Peyer's patch (tissue), 4 donors: Measurements from ENCODE around the gene GPR119. TPM values are rescaled to one million over a fixed set of nuclear protein-coding genes. Genes with fewer than 3 reads are reported as not detected.
A peak's percentile ranks its signal among the peaks of the same experiment; 100 is the strongest.

Experiments used
- DNase-seq, 3 donors: peaks; one replicate each; pipeline ENCODE4 v3.0.0-alpha.2; 2017 to 2019
- H3K27ac ChIP-seq, 4 donors: fragments of 200-600 bp; sonication (generic); one replicate each; pipeline ENCODE4 v1.5.1; 2016 to 2019
- H3K27me3 ChIP-seq, 2 donors: fragments of 200-600 bp; sonication (generic); one replicate each; pipeline ENCODE4 v1.5.1; 2019
- H3K36me3 ChIP-seq, 3 donors: fragments of 200-600 bp; sonication (generic); one replicate each; pipeline ENCODE4 v1.5.1; 2016 to 2019
- H3K4me1 ChIP-seq, 4 donors: fragments of 200-600 bp; sonication (generic); one replicate each; pipeline ENCODE4 v1.5.1; 2016 to 2019
- H3K4me3 ChIP-seq, 4 donors: fragments of 200-600 bp; sonication (generic); 1 replicate in 3 of 4; 2 replicates in 1 of 4; pipeline ENCODE4 v1.5.1; 2016 to 2019; ENCODE audit warnings: mild to moderate bottlenecking in 1 of 4
- H3K9me3 ChIP-seq, 4 donors: fragments of 200-600 bp; sonication (generic); one replicate each; pipeline ENCODE4 v1.5.1; 2016 to 2019; ENCODE audit warnings: mild to moderate bottlenecking in 1 of 4
- POLR2A ChIP-seq, 2 donors: fragments of 450-650 bp; IDR thresholded peaks; one replicate each; pipeline ENCODE4 v1.5.1; 2017; ENCODE audit warnings: antibody characterized with exemption in 2 of 2, mild to moderate bottlenecking in 2 of 2, moderate library complexity in 2 of 2
- total RNA-seq, 4 donors: library from RNA; depleted of rRNA; stranded (reverse); fragments of >200 nt; gene quantifications; one replicate each; pipeline ENCODE4 v1.1.0, GENCODE V29; 2016
- TF ChIP-seq, protein P1 (sequence below), 6 experiments: fragments of 450-650 bp in 4 of 6; fragments of 200-600 bp in 2 of 6; sonication (generic) in 1 of 6; IDR thresholded peaks; one replicate each; pipeline ENCODE4 v1.5.1; 2017 to 2019; ENCODE audit warnings: antibody characterized with exemption in 6 of 6, mild to moderate bottlenecking in 3 of 6, moderate library complexity in 1 of 6

GPR119 gene
- total RNA-seq, 4 donors from 2014 or later: not detected

DNA sequence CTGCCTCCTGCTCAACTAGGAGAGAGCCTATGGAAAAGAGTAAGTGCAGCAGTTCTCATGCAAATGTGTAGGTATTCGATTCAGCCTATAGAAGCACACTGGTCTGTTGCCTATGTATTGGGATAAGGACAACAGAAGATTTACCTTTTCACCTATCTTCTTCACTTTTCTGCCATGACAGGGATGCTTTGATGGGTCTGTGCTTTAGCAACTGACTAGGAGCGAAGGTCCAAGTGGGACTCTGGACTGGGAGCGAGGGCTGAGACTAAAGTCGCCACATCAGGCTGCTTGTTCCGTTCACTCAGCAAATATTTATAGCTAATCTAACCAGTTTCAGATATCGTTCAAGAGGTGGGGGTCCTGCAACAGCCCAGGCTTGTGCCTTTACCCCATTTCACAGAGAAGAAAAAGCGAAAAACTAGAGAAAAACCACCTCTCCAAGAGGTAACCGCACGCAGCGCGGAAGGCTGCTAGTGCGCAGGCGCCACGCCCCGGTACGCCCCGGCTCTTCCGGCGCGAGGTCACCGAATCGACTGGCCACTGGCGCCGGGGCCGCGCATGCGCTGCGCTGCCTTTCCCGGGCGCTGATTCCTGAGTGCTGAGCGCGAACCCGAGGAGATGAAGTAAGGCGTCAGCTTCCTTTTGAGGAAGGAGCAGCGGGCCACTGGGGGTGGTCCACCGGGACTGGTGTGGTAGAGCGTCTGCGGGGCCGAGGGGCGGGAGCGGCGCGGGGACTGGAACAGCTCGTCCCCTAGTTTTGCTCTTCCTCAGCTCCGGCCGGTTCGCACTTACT is 16.1 kb upstream of the GPR119 start, which contains the start of gene RBMX2:
RBMX2 (plus strand) TSS at position 573 of the 793 bp plus-strand sequence; CDS start at position 619, 46 bp downstream.
- no peaks in the 10 kb centered on the region for H3K27me3 ChIP-seq
- TF ChIP-seq, protein P1, sequence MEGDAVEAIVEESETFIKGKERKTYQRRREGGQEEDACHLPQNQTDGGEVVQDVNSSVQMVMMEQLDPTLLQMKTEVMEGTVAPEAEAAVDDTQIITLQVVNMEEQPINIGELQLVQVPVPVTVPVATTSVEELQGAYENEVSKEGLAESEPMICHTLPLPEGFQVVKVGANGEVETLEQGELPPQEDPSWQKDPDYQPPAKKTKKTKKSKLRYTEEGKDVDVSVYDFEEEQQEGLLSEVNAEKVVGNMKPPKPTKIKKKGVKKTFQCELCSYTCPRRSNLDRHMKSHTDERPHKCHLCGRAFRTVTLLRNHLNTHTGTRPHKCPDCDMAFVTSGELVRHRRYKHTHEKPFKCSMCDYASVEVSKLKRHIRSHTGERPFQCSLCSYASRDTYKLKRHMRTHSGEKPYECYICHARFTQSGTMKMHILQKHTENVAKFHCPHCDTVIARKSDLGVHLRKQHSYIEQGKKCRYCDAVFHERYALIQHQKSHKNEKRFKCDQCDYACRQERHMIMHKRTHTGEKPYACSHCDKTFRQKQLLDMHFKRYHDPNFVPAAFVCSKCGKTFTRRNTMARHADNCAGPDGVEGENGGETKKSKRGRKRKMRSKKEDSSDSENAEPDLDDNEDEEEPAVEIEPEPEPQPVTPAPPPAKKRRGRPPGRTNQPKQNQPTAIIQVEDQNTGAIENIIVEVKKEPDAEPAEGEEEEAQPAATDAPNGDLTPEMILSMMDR (IDR thresholded peaks at IDR 0.05): no peak
- peak; percentile 59 to 65 for TF ChIP-seq POLR2A (IDR thresholded peaks at IDR 0.05)
- H3K4me1 ChIP-seq: no peaks in the 10 kb centered on the region
- peak within 1 kb of the TSS; percentile 55 to 79 (median 70) for H3K4me3 ChIP-seq
- H3K27ac ChIP-seq: peak within 1 kb of the TSS; percentile 71 to 79 (median 76)
- DNase-seq: peak; percentile 62 to 83 (median 81)
- no peaks in the 10 kb centered on the region for H3K9me3 ChIP-seq
- H3K36me3 ChIP-seq: no peaks in the 10 kb centered on the region

DNA sequence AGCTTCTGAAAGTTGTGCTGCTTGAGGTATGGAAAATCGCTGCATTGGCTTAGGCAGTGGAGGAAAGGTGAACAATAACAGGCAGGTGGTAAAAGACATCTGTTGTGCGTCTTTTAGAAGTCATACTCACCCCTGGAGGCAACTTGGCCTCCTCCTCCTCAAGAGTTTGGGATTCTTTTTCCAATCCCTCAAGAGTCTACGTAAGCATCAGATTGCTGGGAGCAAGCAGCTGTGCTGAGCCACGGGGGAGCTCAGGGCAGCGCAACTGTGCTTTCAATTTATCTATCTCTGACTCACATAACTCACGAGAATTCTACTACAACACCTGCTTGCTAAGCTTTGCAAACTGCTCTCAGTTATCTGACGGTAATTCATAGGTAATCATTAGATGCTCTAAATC is 9.9 kb upstream of the GPR119 start:
- no peak overlapping the region for H3K4me3 ChIP-seq
- no peaks in the 10 kb centered on the region for H3K36me3 ChIP-seq
- no peak overlapping the region for H3K27ac ChIP-seq
- no peaks in the 10 kb centered on the region for H3K27me3 ChIP-seq
- H3K9me3 ChIP-seq: no peaks in the 10 kb centered on the region
- TF ChIP-seq, protein P1 (IDR thresholded peaks at IDR 0.05): no peak
- TF ChIP-seq POLR2A (IDR thresholded peaks at IDR 0.05): no peak
- no peaks in the 10 kb centered on the region for H3K4me1 ChIP-seq
- no peak for DNase-seq

DNA sequence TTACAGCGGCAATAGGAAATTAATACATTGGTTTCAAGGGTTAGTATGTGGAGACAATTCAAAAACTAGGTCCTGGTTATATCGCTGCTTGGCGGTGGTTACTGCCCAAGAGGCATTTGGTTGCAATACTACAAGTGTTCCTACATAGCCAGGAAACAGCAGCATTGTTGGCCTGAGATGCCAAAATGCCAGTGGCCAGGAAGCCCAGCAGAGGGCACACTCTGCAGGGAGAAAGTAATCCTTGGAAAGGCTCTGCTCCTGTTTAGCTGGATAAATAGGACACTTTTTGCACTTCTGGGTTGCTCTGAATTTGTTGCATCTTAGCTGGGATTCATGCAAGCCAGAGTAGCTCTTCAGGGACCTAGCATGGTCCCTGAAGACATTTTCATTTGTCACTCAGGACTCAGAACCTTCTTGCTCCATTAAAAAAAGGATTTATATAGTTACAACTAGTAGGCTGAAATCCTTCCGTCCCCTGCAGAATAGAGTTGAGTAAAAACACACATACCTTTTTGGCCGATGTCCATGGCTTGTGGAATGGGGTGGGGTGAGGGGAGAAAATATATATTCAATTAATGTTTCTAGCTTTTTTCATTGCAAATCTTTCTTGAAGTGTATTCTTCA is 8.1 kb upstream of the GPR119 start:
- Histone ChIP-seq H3K4me3 (no peak overlapping the region), H3K27ac (no peak overlapping the region), H3K9me3 (no peaks in the 10 kb centered on the region), H3K36me3 (no peaks in the 10 kb centered on the region), H3K27me3 (no peaks in the 10 kb centered on the region), H3K4me1 (no peaks in the 10 kb centered on the region)
- TF ChIP-seq POLR2A (IDR thresholded peaks at IDR 0.05): no peak
- TF ChIP-seq, protein P1 (IDR thresholded peaks at IDR 0.05): peak in 4 of 6 experiments; percentile 33 to 47 (median 34)
- peak in 1 of 3 donors; percentile 56 for DNase-seq

DNA sequence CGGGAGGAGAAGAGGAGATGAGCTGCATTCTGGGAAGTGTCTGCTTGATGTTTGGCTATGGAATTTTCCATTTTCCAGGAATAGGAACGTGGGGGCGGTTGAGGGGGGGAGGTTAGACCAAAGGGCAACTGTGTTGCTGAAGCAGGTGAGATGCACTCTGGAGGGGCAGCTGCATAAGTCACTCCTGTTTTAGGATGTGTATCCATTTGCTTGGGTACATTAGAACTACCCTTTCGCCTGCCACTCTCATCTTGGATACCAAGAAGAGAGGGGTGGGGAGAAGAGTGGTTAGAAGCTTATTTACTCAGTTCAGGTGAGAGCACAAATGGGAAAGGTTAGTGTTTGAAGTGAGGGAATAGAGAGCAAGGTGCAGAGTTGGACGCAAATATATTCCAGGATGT is 934 bp upstream of the GPR119 start:
- TF ChIP-seq, protein P1 (IDR thresholded peaks at IDR 0.05): no peak
- TF ChIP-seq POLR2A (IDR thresholded peaks at IDR 0.05): no peak
- Histone ChIP-seq H3K36me3 (no peaks in the 10 kb centered on the region), H3K27ac (no peak overlapping the region), H3K4me1 (no peaks in the 10 kb centered on the region), H3K4me3 (no peak overlapping the region), H3K27me3 (no peaks in the 10 kb centered on the region), H3K9me3 (no peaks in the 10 kb centered on the region)
- DNase-seq: no peak

DNA sequence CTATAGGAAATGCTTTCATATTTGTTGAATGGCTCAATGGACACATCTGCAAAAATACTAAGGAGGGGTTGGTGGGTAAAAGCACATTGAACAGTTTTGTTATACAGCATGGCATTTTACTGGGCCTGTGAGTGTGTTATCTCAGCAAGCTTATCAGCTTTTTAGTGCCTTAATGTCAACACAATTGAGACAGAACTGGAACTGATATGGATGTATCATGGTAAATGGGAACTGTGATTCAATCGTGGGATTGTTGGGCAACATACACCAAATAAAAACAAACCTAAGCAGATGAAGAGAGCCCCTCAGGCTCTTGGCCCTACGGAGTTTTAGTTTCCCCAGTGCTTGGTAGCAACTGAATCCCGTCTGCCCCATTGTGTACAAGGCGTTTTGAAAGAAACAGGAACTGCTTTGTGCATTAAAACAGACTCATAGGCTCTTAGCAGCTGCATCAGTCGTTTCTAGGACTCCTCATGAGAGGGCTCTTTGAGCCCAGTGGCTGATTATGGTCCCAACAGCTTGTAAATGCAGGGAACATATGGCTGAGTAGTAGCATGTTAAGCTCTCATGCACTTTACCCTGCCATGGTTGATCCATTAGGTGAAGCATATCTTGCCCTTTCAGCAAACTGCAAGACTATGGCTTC is 7.3 kb downstream of the GPR119 start:
- Histone ChIP-seq H3K27me3 (no peaks in the 10 kb centered on the region), H3K27ac (no peak overlapping the region), H3K4me3 (no peak overlapping the region), H3K4me1 (no peaks in the 10 kb centered on the region), H3K36me3 (no peaks in the 10 kb centered on the region), H3K9me3 (no peaks in the 10 kb centered on the region)
- no peak for DNase-seq
- TF ChIP-seq, protein P1 (IDR thresholded peaks at IDR 0.05): no peak
- no peak for TF ChIP-seq POLR2A (IDR thresholded peaks at IDR 0.05)
